Nephron progenitor cell (in vitro differentiated cells): Measurements from ENCODE around the gene COL13A1.

ENCODE experiments used
- DNase-seq: peaks from one replicate; pipeline ENCODE4 v3.0.0; 2021
- H3K27ac Mint-ChIP-seq: 2 replicates; pipeline ENCODE4 v1.8.0; 2021; ENCODE audit warnings: mild to moderate bottlenecking, moderate library complexity, mixed read lengths
- H3K27me3 Mint-ChIP-seq: 2 replicates; pipeline ENCODE4 v1.8.0; 2021; ENCODE audit warnings: mild to moderate bottlenecking, low read depth, mixed read lengths; ENCODE audit not compliant: poor library complexity
- H3K36me3 Mint-ChIP-seq: 2 replicates; pipeline ENCODE4 v1.8.0; 2021; ENCODE audit warnings: low read depth, mixed read lengths
- H3K4me1 Mint-ChIP-seq: 2 replicates; pipeline ENCODE4 v1.8.0; 2021; ENCODE audit warnings: mixed read lengths
- H3K4me3 Mint-ChIP-seq: 2 replicates; pipeline ENCODE4 v1.8.0; 2021; ENCODE audit warnings: mild to moderate bottlenecking, moderate library complexity, mixed read lengths
- H3K9me3 Mint-ChIP-seq: 2 replicates; pipeline ENCODE4 v1.8.0; 2021; ENCODE audit warnings: mild to moderate bottlenecking, moderate library complexity, mixed read lengths
- CTCF ChIP-seq: fragments of 200-600 bp; sonication (generic); IDR thresholded peaks from 2 replicates; pipeline ENCODE4 v1.5.0; 2021; ENCODE audit warnings: antibody characterized with exemption

COL13A1 gene

GRCh38 chr10:69855346-69856111 is 53.8 kb downstream of the COL13A1 start:
- DNase-seq = no peak
- peaks cover 53% of the 10 kb centered on the region for H3K27me3 Mint-ChIP-seq
- H3K9me3 Mint-ChIP-seq = no peaks in the 10 kb centered on the region
- TF ChIP-seq CTCF = no peak
- peaks cover 69% of the 10 kb centered on the region for H3K4me1 Mint-ChIP-seq
- H3K27ac Mint-ChIP-seq = no peak overlapping the region
- H3K36me3 Mint-ChIP-seq = no peaks in the 10 kb centered on the region
- no peak overlapping the region for H3K4me3 Mint-ChIP-seq

GRCh38 chr10:69856601-69857166 is 55.0 kb downstream of the COL13A1 start:
- Mint-ChIP-seq H3K36me3 (no peaks in the 10 kb centered on the region), H3K27me3 (peaks cover 54% of the 10 kb centered on the region), H3K4me1 (peaks cover 71% of the 10 kb centered on the region), H3K27ac (no peak overlapping the region), H3K9me3 (no peaks in the 10 kb centered on the region), H3K4me3 (no peak overlapping the region)
- TF ChIP-seq CTCF = no peak
- DNase-seq = no peak

DNA sequence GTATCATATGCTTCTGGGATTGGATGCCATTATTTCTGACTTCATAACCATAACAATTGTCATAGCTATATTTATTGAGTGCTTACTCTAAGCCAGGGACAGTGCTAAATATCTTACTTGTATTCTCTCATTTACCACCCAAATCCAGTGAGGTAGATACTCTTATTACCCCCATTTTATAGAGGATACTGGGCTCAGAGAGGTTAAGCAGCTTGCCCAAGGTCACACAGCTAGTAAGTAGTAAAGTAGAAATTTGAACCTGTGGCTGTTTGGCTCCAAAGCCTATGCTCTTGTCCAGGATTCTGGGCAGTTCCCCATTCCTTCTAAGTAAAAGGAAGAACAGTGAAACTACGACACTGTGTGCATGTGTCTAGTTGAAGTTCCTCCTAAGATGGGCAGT is 56.5 kb downstream of the COL13A1 start:
- Mint-ChIP-seq H3K4me1 (peaks cover 62% of the 10 kb centered on the region), H3K36me3 (no peaks in the 10 kb centered on the region), H3K4me3 (no peak overlapping the region), H3K27me3 (peaks cover 43% of the 10 kb centered on the region), H3K27ac (no peak overlapping the region), H3K9me3 (no peaks in the 10 kb centered on the region)
- DNase-seq = no peak
- TF ChIP-seq CTCF = no peak

- Mint-ChIP-seq H3K36me3 (no peaks in the 10 kb centered on the region), H3K27me3 (peaks cover 24% of the 10 kb centered on the region), H3K27ac (no peak overlapping the region), H3K4me1 (peaks cover 55% of the 10 kb centered on the region), H3K9me3 (no peaks in the 10 kb centered on the region), H3K4me3 (no peak overlapping the region)
- no peak for DNase-seq
- no peak for TF ChIP-seq CTCF
These were observed 58.6 kb downstream of the COL13A1 start for GRCh38 chr10:69860271-69860670.

- peaks cover 24% of the 10 kb centered on the region for H3K27me3 Mint-ChIP-seq
- no peaks in the 10 kb centered on the region for H3K36me3 Mint-ChIP-seq
- H3K9me3 Mint-ChIP-seq = no peaks in the 10 kb centered on the region
- no peak for DNase-seq
- no peak overlapping the region for H3K4me3 Mint-ChIP-seq
- H3K4me1 Mint-ChIP-seq = peaks cover 60% of the 10 kb centered on the region
- no peak for TF ChIP-seq CTCF
- H3K27ac Mint-ChIP-seq = no peak overlapping the region
These were observed 59.8 kb downstream of the COL13A1 start for GRCh38 chr10:69861251-69862240.
